Loucy (cell line): ENCODE results near the gene GLDN.

ENCODE experiments used
- H2AFZ ChIP-seq: fragments of 200-600 bp; sonication (generic); 2 replicates; pipeline ENCODE4 v1.6.0; 2016; ENCODE audit warnings: antibody characterized with exemption, mild to moderate bottlenecking, low read length, moderate library complexity
- H3F3A ChIP-seq: fragments of 200-600 bp; 2 replicates; pipeline ENCODE4 v1.6.0; 2016; ENCODE audit warnings: antibody characterized with exemption, low read depth, mild to moderate bottlenecking
- H3K27me3 ChIP-seq: fragments of 200-600 bp; sonication (generic); 2 replicates; pipeline ENCODE4 v1.6.1; 2014; ENCODE audit warnings: low read length, mild to moderate bottlenecking; ENCODE audit not compliant: insufficient read depth, poor library complexity, severe bottlenecking
- H3K36me3 ChIP-seq: fragments of 200-600 bp; sonication (generic); 2 replicates; pipeline ENCODE4 v1.6.1; 2016; ENCODE audit warnings: low read length; ENCODE audit not compliant: insufficient read depth
- H3K4me1 ChIP-seq: fragments of 200-600 bp; sonication (generic); 2 replicates; pipeline ENCODE4 v1.5.1; 2014; ENCODE audit warnings: low read length, mild to moderate bottlenecking; ENCODE audit not compliant: insufficient read depth, poor library complexity, severe bottlenecking
- H3K4me2 ChIP-seq: fragments of 200-600 bp; sonication (generic); 2 replicates; pipeline ENCODE4 v1.6.0; 2014; ENCODE audit warnings: antibody characterized with exemption, low read length, low read depth, mild to moderate bottlenecking; ENCODE audit not compliant: poor library complexity, severe bottlenecking
- H3K4me3 ChIP-seq: fragments of 200-600 bp; sonication (generic); 2 replicates; pipeline ENCODE4 v1.5.1; 2014; ENCODE audit warnings: low read length, mild to moderate bottlenecking, mixed read lengths; ENCODE audit not compliant: poor library complexity, severe bottlenecking
- H3K79me2 ChIP-seq: fragments of 200-600 bp; sonication (generic); 2 replicates; pipeline ENCODE4 v1.6.1; 2014; ENCODE audit warnings: low read length; ENCODE audit not compliant: insufficient read depth
- H3K9ac ChIP-seq: fragments of 200-600 bp; sonication (generic); 2 replicates; pipeline ENCODE4 v1.6.0; 2014; ENCODE audit warnings: mild to moderate bottlenecking, low read depth, low read length, moderate library complexity; ENCODE audit not compliant: poor library complexity, severe bottlenecking
- H3K9me2 ChIP-seq: fragments of 200-600 bp; sonication (generic); replicated peaks from 2 replicates; pipeline ENCODE4 v1.6.1; 2016; ENCODE audit warnings: low read depth, low read length, mixed read lengths
- H3K9me3 ChIP-seq: fragments of 200-600 bp; sonication (generic); 2 replicates; pipeline ENCODE4 v1.6.1; 2014; ENCODE audit warnings: mild to moderate bottlenecking, antibody characterized with exemption, low read length, low read depth; ENCODE audit not compliant: insufficient read depth
- H4K20me1 ChIP-seq: fragments of 200-600 bp; sonication (generic); 2 replicates; pipeline ENCODE4 v1.6.0; 2014; ENCODE audit warnings: antibody characterized with exemption, low read length, mild to moderate bottlenecking; ENCODE audit not compliant: insufficient read depth, poor library complexity, severe bottlenecking
- EZH2phosphoT487 ChIP-seq: fragments of 200-600 bp; IDR thresholded peaks from 2 replicates; pipeline ENCODE4 v1.6.1; 2018; ENCODE audit warnings: antibody characterized with exemption, mild to moderate bottlenecking, moderate library complexity, borderline replicate concordance
- TF ChIP-seq, protein P1 (sequence below): fragments of 200-600 bp; sonication (generic); conservative IDR thresholded peaks from 2 replicates; pipeline ENCODE4 v1.5.1; 2014; ENCODE audit warnings: mild to moderate bottlenecking, antibody characterized with exemption, low read length

Gene GLDN

GRCh38 chr15:51341366-51342226, at the start of gene GLDN:
Gene GLDN, plus strand, starts transcription at chr15:51341655. Its CDS starts 30 bp downstream, at chr15:51341685.
- Histone ChIP-seq H2AFZ (no peak within 1 kb of the TSS), H3K27me3 (no peaks in the 10 kb centered on the region), H3F3A (no peaks in the 10 kb centered on the region), H3K79me2 (no peaks in the 10 kb centered on the region), H3K9me2 (no peaks in the 10 kb centered on the region), H3K36me3 (no peaks in the 10 kb centered on the region), H3K4me3 (no peak within 1 kb of the TSS), H3K9ac (no peak within 1 kb of the TSS), H3K4me1 (no peaks in the 10 kb centered on the region), H4K20me1 (no peaks in the 10 kb centered on the region), H3K4me2 (no peak within 1 kb of the TSS), H3K9me3 (no peaks in the 10 kb centered on the region)
- TF ChIP-seq EZH2phosphoT487: no peak
- TF ChIP-seq, protein P1, sequence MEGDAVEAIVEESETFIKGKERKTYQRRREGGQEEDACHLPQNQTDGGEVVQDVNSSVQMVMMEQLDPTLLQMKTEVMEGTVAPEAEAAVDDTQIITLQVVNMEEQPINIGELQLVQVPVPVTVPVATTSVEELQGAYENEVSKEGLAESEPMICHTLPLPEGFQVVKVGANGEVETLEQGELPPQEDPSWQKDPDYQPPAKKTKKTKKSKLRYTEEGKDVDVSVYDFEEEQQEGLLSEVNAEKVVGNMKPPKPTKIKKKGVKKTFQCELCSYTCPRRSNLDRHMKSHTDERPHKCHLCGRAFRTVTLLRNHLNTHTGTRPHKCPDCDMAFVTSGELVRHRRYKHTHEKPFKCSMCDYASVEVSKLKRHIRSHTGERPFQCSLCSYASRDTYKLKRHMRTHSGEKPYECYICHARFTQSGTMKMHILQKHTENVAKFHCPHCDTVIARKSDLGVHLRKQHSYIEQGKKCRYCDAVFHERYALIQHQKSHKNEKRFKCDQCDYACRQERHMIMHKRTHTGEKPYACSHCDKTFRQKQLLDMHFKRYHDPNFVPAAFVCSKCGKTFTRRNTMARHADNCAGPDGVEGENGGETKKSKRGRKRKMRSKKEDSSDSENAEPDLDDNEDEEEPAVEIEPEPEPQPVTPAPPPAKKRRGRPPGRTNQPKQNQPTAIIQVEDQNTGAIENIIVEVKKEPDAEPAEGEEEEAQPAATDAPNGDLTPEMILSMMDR: no peak

DNA sequence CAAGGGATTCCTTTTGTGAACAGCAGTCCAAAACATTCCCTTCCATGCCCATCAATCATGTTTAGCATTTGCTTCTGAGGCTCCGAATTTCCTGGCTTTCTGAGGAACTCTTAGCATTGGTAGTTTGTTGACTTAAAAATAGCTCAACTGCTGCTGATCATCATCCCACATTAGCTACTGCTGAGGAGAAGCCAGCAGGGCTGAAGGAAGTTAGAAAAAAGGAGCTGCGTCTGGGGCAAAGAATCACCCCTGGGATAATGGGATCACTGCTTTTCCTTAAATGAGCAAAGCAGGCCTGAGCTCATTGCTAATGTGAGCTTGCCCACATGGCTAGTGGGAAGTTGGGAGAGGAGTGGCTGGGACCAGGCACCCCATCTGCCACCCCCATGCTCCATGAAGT, 42.8 kb upstream of the GLDN start:
- Histone ChIP-seq H3K36me3 (no peaks in the 10 kb centered on the region), H3K79me2 (no peaks in the 10 kb centered on the region), H3K9me3 (no peaks in the 10 kb centered on the region), H3K9me2 (no peaks in the 10 kb centered on the region), H3K4me3 (no peak overlapping the region), H3K27me3 (no peaks in the 10 kb centered on the region), H2AFZ (0 out of 2 replicates have a peak overlapping the region, but pooled peaks have one; percentile 13), H3K9ac (no peak overlapping the region), H3K4me1 (peaks cover 7% of the 10 kb centered on the region), H3F3A (no peaks in the 10 kb centered on the region), H3K4me2 (no peak overlapping the region), H4K20me1 (no peaks in the 10 kb centered on the region)
- TF ChIP-seq, protein P1: no peak
- TF ChIP-seq EZH2phosphoT487: no peak

DNA sequence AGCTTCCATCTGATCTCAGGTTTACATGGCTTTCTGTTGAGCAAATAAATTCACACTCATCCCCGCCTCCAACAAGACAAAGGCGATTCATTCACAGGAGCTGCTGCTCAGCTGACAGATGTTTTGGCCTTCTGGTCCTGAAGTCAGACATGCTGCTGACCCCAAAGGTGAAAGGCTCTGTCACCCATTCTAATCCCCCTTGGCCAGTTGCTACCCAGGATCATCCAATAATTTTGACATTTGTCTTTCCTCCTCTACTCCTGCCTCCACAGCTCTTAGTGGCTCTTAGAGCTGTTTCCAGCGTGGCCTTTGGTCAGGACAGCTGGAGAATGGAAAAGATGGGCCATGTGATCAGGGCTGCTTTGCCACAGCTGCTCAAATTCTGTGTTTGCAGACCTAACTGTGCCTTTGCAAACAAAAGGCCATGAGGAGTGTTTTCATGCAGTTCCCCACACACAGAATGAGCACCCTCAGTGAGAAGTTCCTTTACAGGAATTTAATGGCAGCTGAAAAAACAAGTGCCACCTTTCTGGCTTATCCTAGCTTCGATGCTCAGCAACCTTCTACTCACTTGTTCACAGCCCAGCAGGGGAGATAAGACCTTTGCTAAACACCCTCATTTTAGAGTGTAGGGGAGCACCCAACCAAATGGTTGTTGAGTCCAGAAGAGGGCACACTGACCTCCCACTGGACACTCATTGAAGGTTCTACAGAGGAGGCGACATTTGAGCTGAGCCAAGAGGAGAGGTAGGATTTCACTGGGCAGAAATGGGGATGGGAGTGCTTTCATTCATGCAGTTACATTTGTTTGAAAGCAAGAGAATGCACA, 42.1 kb upstream of the GLDN start:
- Histone ChIP-seq H3K4me3 (no peak overlapping the region), H3K4me2 (no peak overlapping the region), H3K79me2 (no peaks in the 10 kb centered on the region), H3K27me3 (no peaks in the 10 kb centered on the region), H3K36me3 (no peaks in the 10 kb centered on the region), H3F3A (no peaks in the 10 kb centered on the region), H3K4me1 (peaks cover 7% of the 10 kb centered on the region), H3K9me2 (no peaks in the 10 kb centered on the region), H3K9me3 (no peaks in the 10 kb centered on the region), H2AFZ (peak overlapping the region; percentile 64), H3K9ac (no peak overlapping the region), H4K20me1 (no peaks in the 10 kb centered on the region)
- no peak for TF ChIP-seq EZH2phosphoT487
- TF ChIP-seq, protein P1: no peak
